IPS DF 19.7 (cell line): ENCODE results near the gene PTCH1.

Experiments
- DNase-seq: peaks from one replicate; pipeline ENCODE4 v3.0.0-alpha.2; 2013; ENCODE audit warnings: low read depth, low spot score

The PTCH1 gene

DNA sequence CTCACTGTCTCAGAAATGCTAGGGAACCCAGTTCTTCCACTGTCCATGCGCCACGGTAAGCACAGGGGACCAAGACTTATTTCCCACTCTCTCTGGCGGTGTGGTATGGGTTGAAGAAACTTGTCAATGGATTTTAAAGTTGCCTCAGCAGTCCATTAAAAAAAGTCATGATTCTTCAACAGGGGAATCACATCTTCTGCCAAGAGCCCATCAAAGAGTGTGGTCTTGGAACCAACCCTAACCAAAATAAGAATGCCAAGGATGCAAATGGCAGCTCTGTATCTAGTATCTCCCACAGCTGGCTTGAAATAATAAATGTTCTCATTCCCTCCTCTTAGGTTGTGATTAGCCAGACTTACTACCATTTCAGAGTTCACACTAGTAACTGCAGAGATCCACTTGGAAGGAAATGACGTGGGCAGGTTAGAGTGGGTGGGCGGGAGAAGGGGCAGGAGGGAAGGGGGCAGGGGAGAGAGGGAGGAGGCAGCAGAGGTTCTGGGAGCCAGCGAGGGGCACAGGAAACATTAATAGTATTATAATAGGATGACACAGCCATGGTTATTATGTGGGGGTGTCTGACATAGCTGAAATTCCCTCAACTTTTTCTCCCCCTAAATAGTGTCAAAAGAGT lies 17.6 kb downstream of the PTCH1 start:
- no peak for DNase-seq

DNA sequence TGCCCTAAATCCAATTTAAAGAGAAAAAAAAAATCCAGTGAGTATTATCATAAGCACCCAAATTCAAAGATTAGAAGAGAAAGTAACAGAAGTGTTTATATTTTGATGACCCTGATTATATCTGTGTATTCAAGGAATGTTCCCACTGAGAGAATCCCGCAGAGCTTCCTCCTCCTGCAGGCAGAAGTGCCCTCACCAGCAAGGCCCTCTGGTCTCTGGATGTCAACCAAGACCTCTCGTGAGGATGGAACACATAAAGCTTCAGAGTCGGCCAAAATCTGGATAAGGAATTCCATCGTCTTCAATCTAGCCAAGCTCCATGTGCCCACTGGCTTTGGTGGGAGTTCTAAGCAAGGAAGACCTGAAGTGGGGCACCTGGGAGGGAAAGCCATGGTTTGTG lies 18.1 kb downstream of the PTCH1 start:
- DNase-seq = no peak

GRCh38 chr9:95497772-95498171 lies 19.0 kb downstream of the PTCH1 start:
- no peak for DNase-seq

DNA sequence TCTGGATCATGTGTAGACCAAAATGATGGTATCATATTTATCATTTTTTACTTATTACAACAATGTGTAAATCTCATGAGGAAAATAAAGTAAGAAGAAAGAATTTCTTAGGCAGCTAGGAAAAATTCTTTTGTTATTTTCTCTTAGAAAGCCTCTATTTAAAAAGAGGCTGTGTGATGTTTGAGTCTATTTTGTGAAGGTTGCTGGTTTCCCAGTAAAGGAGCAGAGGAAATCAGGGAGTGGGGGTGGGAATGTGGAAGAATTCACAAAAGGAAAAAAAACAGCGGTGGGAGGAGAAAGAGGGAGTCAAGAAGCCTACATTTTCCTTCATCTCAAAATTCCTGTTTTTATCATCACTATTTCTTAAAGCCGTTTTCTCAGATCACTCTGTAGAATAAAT lies 20.1 kb downstream of the PTCH1 start:
- DNase-seq = no peak

DNA sequence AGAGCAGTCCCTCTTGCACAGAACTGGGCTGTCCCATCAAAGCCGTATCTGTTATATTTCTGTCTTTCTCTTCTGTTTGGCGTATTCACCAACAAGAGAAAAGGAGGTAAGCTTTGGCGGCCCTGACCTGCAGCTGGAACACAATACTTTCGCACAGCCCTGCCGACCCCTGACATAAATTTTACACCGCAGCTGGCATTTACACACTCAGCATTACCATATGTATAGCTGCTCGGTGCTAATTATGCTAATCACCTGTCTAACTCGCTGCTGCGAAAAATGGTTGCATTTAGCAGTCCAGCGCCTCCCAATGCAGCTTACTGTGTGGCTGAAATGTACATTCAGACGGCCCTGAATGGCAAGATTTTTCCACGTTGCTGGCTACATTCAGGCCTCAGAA lies 20.8 kb downstream of the PTCH1 start:
- no peak for DNase-seq

DNA sequence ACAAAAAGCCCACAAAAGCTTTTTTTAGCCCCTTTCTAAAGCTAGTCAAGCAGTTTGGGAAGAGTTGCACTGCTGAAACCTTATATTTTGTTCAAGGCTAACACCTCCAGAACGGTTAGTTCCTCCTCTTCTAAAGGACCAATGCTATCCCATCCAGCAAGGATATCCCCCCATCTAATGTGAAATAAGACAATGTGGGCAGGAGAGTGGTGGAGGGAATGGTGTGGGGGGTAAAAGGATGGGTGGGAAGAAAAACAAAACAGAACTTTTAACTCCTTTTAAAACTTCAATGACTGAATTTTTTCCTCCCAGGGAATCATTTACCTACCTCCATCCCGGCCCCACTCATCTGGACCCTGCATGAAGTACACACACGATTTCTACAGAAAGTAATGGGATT lies 21.2 kb downstream of the PTCH1 start:
- DNase-seq = no peak

GRCh38 chr9:95494416-95495371 lies 22.1 kb downstream of the PTCH1 start:
- DNase-seq = no peak

- DNase-seq = no peak
Measured at GRCh38 chr9:95494022-95494415, 22.8 kb downstream of the PTCH1 start.

DNA sequence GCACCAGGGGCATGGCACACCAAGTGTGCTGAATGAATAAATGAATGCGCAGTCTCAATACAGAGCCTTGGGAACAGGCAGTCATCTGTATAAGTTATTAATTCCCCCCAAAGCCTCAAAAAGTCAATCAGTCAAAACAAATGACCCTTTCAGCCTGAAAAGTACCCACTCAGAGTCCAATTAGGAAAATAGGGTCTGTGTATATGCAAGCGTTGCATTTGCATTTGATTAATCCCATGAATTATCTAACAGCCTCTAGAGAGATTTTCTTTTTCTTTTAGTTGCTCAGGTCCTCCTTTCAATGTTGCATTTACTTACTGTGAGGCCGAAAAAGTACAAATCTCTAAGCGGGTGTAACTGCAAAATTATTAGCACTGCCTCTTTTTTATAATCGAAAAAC lies 23.4 kb downstream of the PTCH1 start:
- no peak for DNase-seq

DNA sequence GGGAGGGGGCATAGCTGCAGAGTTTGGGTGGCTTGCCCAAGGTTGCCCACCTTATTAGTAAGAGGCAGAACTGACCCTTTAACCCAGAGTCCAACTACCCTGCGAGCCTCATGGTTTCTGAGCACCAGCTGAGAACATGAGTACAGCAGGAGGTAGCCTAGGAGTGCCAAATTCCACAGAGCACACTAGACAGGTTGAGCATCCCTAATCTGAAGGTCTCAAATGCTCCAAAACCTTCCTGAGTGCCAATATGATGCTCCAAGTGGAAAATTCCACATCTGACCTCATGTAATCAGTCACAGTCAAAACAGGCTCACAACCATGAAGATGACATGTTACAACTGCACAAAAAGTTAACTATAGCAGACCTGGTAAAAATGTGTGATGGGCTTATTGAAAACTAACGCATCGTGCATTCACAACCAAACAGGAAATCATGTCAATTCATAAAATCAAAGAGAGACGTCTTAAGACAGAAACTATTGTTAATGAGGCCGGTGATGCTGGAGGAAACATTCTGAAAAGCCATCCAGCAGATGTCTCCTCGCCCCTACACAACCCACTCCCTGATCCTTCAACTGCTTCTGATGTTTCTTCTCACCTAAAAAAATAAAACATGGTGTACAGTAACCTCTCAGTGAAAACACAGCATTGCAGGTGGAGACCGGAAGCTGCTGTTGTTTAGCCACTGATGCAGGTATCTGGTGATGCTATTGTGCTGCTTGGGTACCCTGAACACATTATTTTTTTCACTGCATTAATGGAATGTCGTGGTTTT lies 25.0 kb downstream of the PTCH1 start:
- no peak for DNase-seq

GRCh38 chr9:95488954-95489353 lies 27.8 kb downstream of the PTCH1 start:
- no peak for DNase-seq

- DNase-seq = no peak
Measured at GRCh38 chr9:95486318-95486717, 30.5 kb downstream of the PTCH1 start.

- no peak for DNase-seq
Measured at GRCh38 chr9:95484225-95484624, 32.5 kb downstream of the PTCH1 start.

GRCh38 chr9:95483431-95483830 lies 33.3 kb downstream of the PTCH1 start:
- DNase-seq = no peak

GRCh38 chr9:95482621-95483020 lies 34.1 kb downstream of the PTCH1 start:
- DNase-seq = no peak

- DNase-seq = no peak
Measured at GRCh38 chr9:95481000-95481399, 35.8 kb downstream of the PTCH1 start.

- no peak for DNase-seq
Measured at GRCh38 chr9:95480346-95480745, 36.4 kb downstream of the PTCH1 start.

- no peak for DNase-seq
Measured at GRCh38 chr9:95479330-95479729, 37.4 kb downstream of the PTCH1 start.

DNA sequence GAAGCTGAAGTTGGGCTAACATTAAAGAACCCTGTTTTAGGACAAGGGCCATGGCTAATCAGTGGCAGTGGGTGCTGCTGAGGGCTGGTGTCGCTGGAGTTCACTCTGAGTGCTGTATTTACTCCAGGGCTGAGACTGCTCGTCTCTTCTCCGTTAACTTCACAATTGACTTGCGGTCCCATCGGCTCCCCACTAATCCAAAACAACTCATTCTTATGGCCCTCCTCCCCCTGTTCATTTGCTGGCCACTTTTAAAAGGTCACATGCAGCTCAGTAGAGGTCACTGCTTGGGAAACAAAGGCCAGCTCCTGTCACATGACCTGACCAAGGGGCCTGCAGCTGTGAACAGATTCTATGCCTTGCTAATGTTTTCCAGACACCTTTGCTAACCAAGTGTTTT lies 38.4 kb downstream of the PTCH1 start:
- no peak for DNase-seq

- DNase-seq = no peak
Measured at GRCh38 chr9:95477885-95478284, 38.9 kb downstream of the PTCH1 start.

- no peak for DNase-seq
Measured at GRCh38 chr9:95477441-95477840, 39.3 kb downstream of the PTCH1 start.

- no peak for DNase-seq
Measured at GRCh38 chr9:95468791-95469190, 48.0 kb downstream of the PTCH1 start.
